ENCODE measurements around the gene PLA2G2E. TPM values are rescaled to one million over a fixed set of nuclear protein-coding genes. Genes with fewer than 3 reads are reported as not detected.

The PLA2G2E gene
- polyA plus RNA-seq, 3 donors, result not detected

Other genes with a start within 250 kb of the PLA2G2E start
- gene TMCO4, start 123.7 kb downstream of the PLA2G2E start, polyA plus RNA-seq, result 10 to 100 TPM; 17.0 to 23.2 (median 19.0) TPM
- gene RNF186, start 108.3 kb downstream of the PLA2G2E start, polyA plus RNA-seq, result 10 to 100 TPM in 1 of 3 donors, under 1 TPM in 1, not detected in 1; 0.45 to 76.3 TPM
- gene OTUD3, start 41.2 kb downstream of the PLA2G2E start, polyA plus RNA-seq, result 1 to 10 TPM; 1.1 to 4.8 (median 2.3) TPM
- gene PLA2G2A, start 56.0 kb upstream of the PLA2G2E start, polyA plus RNA-seq, result 1,000 to 10,000 TPM in 2 of 3 donors, 10 to 100 TPM in 1; 94.3 to 1,598 (median 1,126) TPM
- gene PLA2G5, start 146.6 kb upstream of the PLA2G2E start, polyA plus RNA-seq, result 10 to 100 TPM in 1 of 3 donors, 1 to 10 TPM in 1, under 1 TPM in 1; 0.52 to 45.0 (median 6.1) TPM
- under 1 TPM in 1 of 3 donors, not detected in 2; 0.01 TPM for gene PLA2G2D, start 195.9 kb upstream of the PLA2G2E start, polyA plus RNA-seq
- not detected for gene PLA2G2F, start 215.7 kb upstream of the PLA2G2E start, polyA plus RNA-seq

All from adipose tissue (tissue), 3 donors.